ENCODE results near the gene ANKRD10. TPM values are rescaled to one million over a fixed set of nuclear protein-coding genes. Genes with fewer than 3 reads are reported as not detected.

Gene ANKRD10
- total RNA-seq, 1 donor, result 128 TPM

- no peak overlapping the region for H3K4me3 ChIP-seq (ENCODE audit: insufficient read depth, low read length)
- no peak overlapping the region for H3K27ac ChIP-seq (ENCODE audit: low read depth, low read length)
- no peak for DNase-seq (ENCODE audit: insufficient read length, low spot score, missing footprints)
- no peak overlapping the region for H2AFZ ChIP-seq (ENCODE audit: low read length)
- H3K36me3 ChIP-seq (ENCODE audit: insufficient read depth, low read length), result peaks cover 58% of the 10 kb centered on the region
- peaks cover 50% of the 10 kb centered on the region for H4K20me1 ChIP-seq (ENCODE audit: insufficient read depth, low read length)
- TF ChIP-seq CTCF (IDR thresholded peaks at IDR 0.05; ENCODE audit: extremely low read depth, low read depth, low read length), result no peak
- H3K9me3 ChIP-seq (ENCODE audit: low read depth, low read length), result no peaks in the 10 kb centered on the region
- H3K4me1 ChIP-seq (ENCODE audit: insufficient read depth, low read length), result peaks cover 19% of the 10 kb centered on the region
- H3K27me3 ChIP-seq (ENCODE audit: insufficient read depth, low read length), result no peaks in the 10 kb centered on the region
- peaks cover 95% of the 10 kb centered on the region for H3K79me2 ChIP-seq (ENCODE audit: insufficient read depth, low read length)
- H3K4me2 ChIP-seq (ENCODE audit: insufficient read depth, low read length), result no peak overlapping the region
These were observed 6.6 kb downstream of the ANKRD10 start for GRCh38 chr13:110907951-110908898.

- peaks cover 10% of the 10 kb centered on the region for H3K4me1 ChIP-seq (ENCODE audit: insufficient read depth, low read length)
- peaks cover 66% of the 10 kb centered on the region for H3K36me3 ChIP-seq (ENCODE audit: insufficient read depth, low read length)
- H3K4me2 ChIP-seq (ENCODE audit: insufficient read depth, low read length), result no peak overlapping the region
- no peak overlapping the region for H2AFZ ChIP-seq (ENCODE audit: low read length)
- peaks cover 41% of the 10 kb centered on the region for H4K20me1 ChIP-seq (ENCODE audit: insufficient read depth, low read length)
- no peak for DNase-seq (ENCODE audit: insufficient read length, low spot score, missing footprints)
- no peak overlapping the region for H3K27ac ChIP-seq (ENCODE audit: low read depth, low read length)
- H3K9me3 ChIP-seq (ENCODE audit: low read depth, low read length), result no peaks in the 10 kb centered on the region
- no peak overlapping the region for H3K4me3 ChIP-seq (ENCODE audit: insufficient read depth, low read length)
- no peaks in the 10 kb centered on the region for H3K27me3 ChIP-seq (ENCODE audit: insufficient read depth, low read length)
- no peak for TF ChIP-seq CTCF (IDR thresholded peaks at IDR 0.05; ENCODE audit: extremely low read depth, low read depth, low read length)
- peaks cover 93% of the 10 kb centered on the region for H3K79me2 ChIP-seq (ENCODE audit: insufficient read depth, low read length)
These were observed 7.6 kb downstream of the ANKRD10 start for GRCh38 chr13:110907301-110907700.

GRCh38 chr13:110904748-110905147 is 10.1 kb downstream of the ANKRD10 start:
- Histone ChIP-seq H3K9me3 (ENCODE audit: low read depth, low read length) (no peaks in the 10 kb centered on the region), H3K27ac (ENCODE audit: low read depth, low read length) (no peak overlapping the region), H2AFZ (ENCODE audit: low read length) (no peak overlapping the region), H3K27me3 (ENCODE audit: insufficient read depth, low read length) (no peaks in the 10 kb centered on the region), H3K4me2 (ENCODE audit: insufficient read depth, low read length) (no peak overlapping the region), H3K79me2 (ENCODE audit: insufficient read depth, low read length) (peaks cover 80% of the 10 kb centered on the region), H3K4me1 (ENCODE audit: insufficient read depth, low read length) (no peaks in the 10 kb centered on the region), H3K36me3 (ENCODE audit: insufficient read depth, low read length) (peaks cover 65% of the 10 kb centered on the region), H4K20me1 (ENCODE audit: insufficient read depth, low read length) (peaks cover 21% of the 10 kb centered on the region), H3K4me3 (ENCODE audit: insufficient read depth, low read length) (no peak overlapping the region)
- DNase-seq (ENCODE audit: insufficient read length, low spot score, missing footprints), result no peak
- TF ChIP-seq CTCF (IDR thresholded peaks at IDR 0.05; ENCODE audit: extremely low read depth, low read depth, low read length), result no peak

GRCh38 chr13:110902370-110902769 is 12.5 kb downstream of the ANKRD10 start:
- Histone ChIP-seq H3K4me1 (ENCODE audit: insufficient read depth, low read length) (no peaks in the 10 kb centered on the region), H3K4me3 (ENCODE audit: insufficient read depth, low read length) (no peak overlapping the region), H3K9me3 (ENCODE audit: low read depth, low read length) (no peaks in the 10 kb centered on the region), H3K27me3 (ENCODE audit: insufficient read depth, low read length) (no peaks in the 10 kb centered on the region), H3K4me2 (ENCODE audit: insufficient read depth, low read length) (no peak overlapping the region), H3K36me3 (ENCODE audit: insufficient read depth, low read length) (peaks cover 53% of the 10 kb centered on the region), H3K27ac (ENCODE audit: low read depth, low read length) (no peak overlapping the region), H3K79me2 (ENCODE audit: insufficient read depth, low read length) (peaks cover 63% of the 10 kb centered on the region), H4K20me1 (ENCODE audit: insufficient read depth, low read length) (peaks cover 7% of the 10 kb centered on the region), H2AFZ (ENCODE audit: low read length) (no peak overlapping the region)
- DNase-seq (ENCODE audit: insufficient read length, low spot score, missing footprints), result no peak
- no peak for TF ChIP-seq CTCF (IDR thresholded peaks at IDR 0.05; ENCODE audit: extremely low read depth, low read depth, low read length)
